ENCODE results near the gene PHLDB1.
A peak's percentile ranks its signal among the peaks of the same experiment; 100 is the strongest.
"Not testable (repeated sequence)": the region's sequence is repeated elsewhere in the genome, so short reads cannot be mapped to it uniquely, and the experiment has no call there.

Gene PHLDB1

GRCh38 chr11:118607401-118608359, at the start of gene PHLDB1:
PHLDB1 (plus strand) TSS chr11:118607615; CDS start chr11:118613837, 6,222 bp downstream.
- peaks cover 0 to 11% (median 9%) of the 10 kb centered on the region in 11 experiments; a peak in 17 of 22 replicates for H3K36me3 ChIP-seq
- peaks cover 0 to 31% (median 23%) of the 10 kb centered on the region in 11 experiments; a peak in 14 of 22 replicates for H4K20me1 ChIP-seq
- H3K4me2 ChIP-seq, result peak within 1 kb of the TSS; percentile 85 to 100 (median 97)
- H3K4me1 ChIP-seq, result peaks cover 59 to 88% (median 76%) of the 10 kb centered on the region in 10 experiments
- peak within 1 kb of the TSS; percentile 64 to 82 (median 76) for H3K9ac ChIP-seq
- no peak for TF ChIP-seq Cebpa-rat (IDR thresholded peaks at IDR 0.05)
- no peaks in the 10 kb centered on the region for H3K9me3 ChIP-seq (replicated peaks in 1 of 11)
- peaks cover 51 to 72% (median 64%) of the 10 kb centered on the region in 11 experiments for H3K27me3 ChIP-seq
- peak within 1 kb of the TSS in 10 of 11 experiments; percentile 49 to 77 (median 64); a peak in 21 of 22 replicates for H3K27ac ChIP-seq
- H3K4me3 ChIP-seq, result peak within 1 kb of the TSS; percentile 53 to 74 (median 68)

GRCh38 chr11:118560806-118561205, 46.6 kb upstream of the PHLDB1 start:
- Histone ChIP-seq H3K4me2 (no peak overlapping the region), H3K27ac (no peak overlapping the region), H3K27me3 (no peaks in the 10 kb centered on the region), H3K9me3 (replicated peaks in 1 of 11) (no peaks in the 10 kb centered on the region), H3K36me3 (peaks cover 4 to 37% (median 28%) of the 10 kb centered on the region in 11 experiments; a peak in 20 of 22 replicates), H3K9ac (no peak overlapping the region), H4K20me1 (no peaks in the 10 kb centered on the region), H3K4me1 (peaks cover 0 to 11% (median 6%) of the 10 kb centered on the region in 10 experiments; a peak in 14 of 20 replicates), H3K4me3 (no peak overlapping the region)
- no peak for TF ChIP-seq Cebpa-rat (IDR thresholded peaks at IDR 0.05)

- Histone ChIP-seq H3K36me3 (peaks cover 0 to 6% (median 0%) of the 10 kb centered on the region in 11 experiments; a peak in 2 of 22 replicates), H3K9ac (peak overlapping the region in 5 of 11 experiments; percentile 23 to 44 (median 32); a peak in 6 of 22 replicates), H3K4me3 (no peak overlapping the region)
Observed at GRCh38 chr11:118565051-118565450, 42.4 kb upstream of the PHLDB1 start.

GRCh38 chr11:118569670-118570069, 37.7 kb upstream of the PHLDB1 start:
- TF ChIP-seq Cebpa-rat (IDR thresholded peaks at IDR 0.05), result no peak
- Histone ChIP-seq H3K4me2 (no peak overlapping the region), H3K27me3 (no peaks in the 10 kb centered on the region), H3K4me1 (peaks cover 21 to 34% (median 29%) of the 10 kb centered on the region in 10 experiments), H3K27ac (no peak overlapping the region), H4K20me1 (peaks cover 13 to 22% (median 17%) of the 10 kb centered on the region in 11 experiments), H3K9ac (no peak overlapping the region), H3K36me3 (peaks cover 0 to 7% (median under 1%) of the 10 kb centered on the region in 11 experiments; a peak in 4 of 22 replicates), H3K4me3 (no peak overlapping the region), H3K9me3 (replicated peaks in 1 of 11) (no peaks in the 10 kb centered on the region)

More at GRCh38 chr11:118565051-118565450, 42.4 kb upstream of the PHLDB1 start:
- no peaks in the 10 kb centered on the region for H4K20me1 ChIP-seq
- H3K27me3 ChIP-seq, result no peaks in the 10 kb centered on the region
- H3K9me3 ChIP-seq (replicated peaks in 1 of 11), result no peaks in the 10 kb centered on the region
- H3K27ac ChIP-seq, result no peak overlapping the region
- H3K4me2 ChIP-seq, result peak overlapping the region in 10 of 11 experiments; percentile 39 to 92 (median 72); a peak in 21 of 22 replicates
- TF ChIP-seq Cebpa-rat (IDR thresholded peaks at IDR 0.05), result no peak
- peaks cover 0 to 13% (median 6%) of the 10 kb centered on the region in 10 experiments; a peak in 14 of 20 replicates for H3K4me1 ChIP-seq

GRCh38 chr11:118570787-118571186, 36.6 kb upstream of the PHLDB1 start:
- Histone ChIP-seq H3K36me3 (peaks cover 0 to 11% (median 3%) of the 10 kb centered on the region in 11 experiments; a peak in 4 of 22 replicates), H3K27me3 (no peaks in the 10 kb centered on the region), H3K4me3 (no peak overlapping the region), H3K4me2 (peak overlapping the region in 1 of 11 experiments; percentile 93; a peak in 5 of 22 replicates), H3K9ac (no peak overlapping the region), H3K27ac (no peak overlapping the region), H4K20me1 (peaks cover 24 to 33% (median 28%) of the 10 kb centered on the region in 11 experiments), H3K9me3 (replicated peaks in 1 of 11) (no peaks in the 10 kb centered on the region), H3K4me1 (peaks cover 24 to 33% (median 32%) of the 10 kb centered on the region in 10 experiments)
- no peak for TF ChIP-seq Cebpa-rat (IDR thresholded peaks at IDR 0.05)

GRCh38 chr11:118571701-118572060, 35.7 kb upstream of the PHLDB1 start:
- Histone ChIP-seq H3K27ac (peak overlapping the region; percentile 92 to 98 (median 97); a peak in 21 of 22 replicates), H3K4me1 (peaks cover 24 to 38% (median 31%) of the 10 kb centered on the region in 10 experiments), H3K36me3 (peaks cover 2 to 16% (median 6%) of the 10 kb centered on the region in 11 experiments; a peak in 21 of 22 replicates), H4K20me1 (peaks cover 33 to 42% (median 37%) of the 10 kb centered on the region in 11 experiments), H3K4me2 (peak overlapping the region; percentile 73 to 98 (median 90)), H3K4me3 (peak overlapping the region; percentile 85 to 100 (median 96)), H3K9ac (peak overlapping the region; percentile 92 to 99 (median 97))
- H3K9me3 ChIP-seq (replicated peaks in 1 of 11); H3K27me3 ChIP-seq: not testable (repeated sequence)

GRCh38 chr11:118572061-118572980, 35.1 kb upstream of the PHLDB1 start, which contains the start of gene ARCN1:
ARCN1 (plus strand) TSS chr11:118572409; CDS start chr11:118572548, 139 bp downstream.
- Histone ChIP-seq H3K4me1 (peaks cover 24 to 44% (median 31%) of the 10 kb centered on the region in 10 experiments), H3K36me3 (peaks cover 9 to 23% (median 12%) of the 10 kb centered on the region in 11 experiments), H3K4me3 (peak within 1 kb of the TSS; percentile 85 to 100 (median 96)), H3K27ac (peak within 1 kb of the TSS; percentile 92 to 98 (median 97)), H3K9me3 (replicated peaks in 1 of 11) (no peaks in the 10 kb centered on the region), H3K9ac (peak within 1 kb of the TSS; percentile 92 to 99 (median 97)), H4K20me1 (peaks cover 39 to 48% (median 43%) of the 10 kb centered on the region in 11 experiments), H3K4me2 (peak within 1 kb of the TSS; percentile 73 to 98 (median 90)), H3K27me3 (no peaks in the 10 kb centered on the region)
- TF ChIP-seq Cebpa-rat (IDR thresholded peaks at IDR 0.05), result no peak

GRCh38 chr11:118572981-118573550, 34.3 kb upstream of the PHLDB1 start:
- Histone ChIP-seq H3K9me3 (replicated peaks in 1 of 11) (no peaks in the 10 kb centered on the region), H3K9ac (peak overlapping the region; percentile 92 to 99 (median 97)), H3K4me1 (peaks cover 24 to 50% (median 32%) of the 10 kb centered on the region in 10 experiments), H3K36me3 (peaks cover 13 to 30% (median 15%) of the 10 kb centered on the region in 11 experiments), H3K27ac (peak overlapping the region; percentile 92 to 98 (median 97)), H3K4me3 (peak overlapping the region; percentile 85 to 100 (median 96)), H3K4me2 (peak overlapping the region; percentile 73 to 98 (median 90)), H3K27me3 (no peaks in the 10 kb centered on the region), H4K20me1 (peaks cover 47 to 56% (median 51%) of the 10 kb centered on the region in 11 experiments)
- TF ChIP-seq Cebpa-rat (IDR thresholded peaks at IDR 0.05), result no peak
